HG02759 (cell line): ENCODE measurements around the gene FAM210B.
"Not testable (repeated sequence)": the region's sequence is repeated elsewhere in the genome, so short reads cannot be mapped to it uniquely, and the experiment has no call there.

Experiments used
- ATAC-seq: cut with Tn5 transposase; IDR thresholded peaks from one replicate; pipeline ENCODE4 v1.9.1; 2021; ENCODE audit warnings: mild to moderate bottlenecking, moderate library complexity; ENCODE audit not compliant: unreplicated experiment

The FAM210B gene

GRCh38 chr20:56358600-56359211, at the start of gene FAM210B:
TSS of gene FAM210B (plus strand) at chr20:56358974. CDS start at chr20:56359006, 32 bp downstream.
- ATAC-seq, result peak; percentile 98

- ATAC-seq, result no peak
Observed at GRCh38 chr20:56316051-56316450, 42.7 kb upstream of the FAM210B start.

- no peak for ATAC-seq
Observed at GRCh38 chr20:56316483-56316882, 42.3 kb upstream of the FAM210B start.

- ATAC-seq, result no peak
Observed at GRCh38 chr20:56322681-56323080, 36.1 kb upstream of the FAM210B start.

- no peak for ATAC-seq
Observed at GRCh38 chr20:56323206-56323605, 35.6 kb upstream of the FAM210B start.

- no peak for ATAC-seq
Observed at GRCh38 chr20:56323656-56324055, 35.1 kb upstream of the FAM210B start.

GRCh38 chr20:56324806-56325205, 34.0 kb upstream of the FAM210B start:
- no peak for ATAC-seq

GRCh38 chr20:56328861-56329260, 29.9 kb upstream of the FAM210B start:
- ATAC-seq, result no peak

- not testable (repeated sequence) for ATAC-seq
Observed at GRCh38 chr20:56336709-56337108, 22.1 kb upstream of the FAM210B start.

- ATAC-seq, result no peak
Observed at GRCh38 chr20:56342783-56343182, 16.0 kb upstream of the FAM210B start.

GRCh38 chr20:56343861-56344381, 14.9 kb upstream of the FAM210B start:
- ATAC-seq, result peak; percentile 89

- no peak for ATAC-seq
Observed at GRCh38 chr20:56345911-56346310, 12.9 kb upstream of the FAM210B start.

- ATAC-seq, result no peak
Observed at GRCh38 chr20:56347628-56348304, 11.0 kb upstream of the FAM210B start.

- no peak for ATAC-seq
Observed at GRCh38 chr20:56348305-56348693, 10.5 kb upstream of the FAM210B start.

GRCh38 chr20:56348746-56349145, 10.0 kb upstream of the FAM210B start:
- ATAC-seq, result no peak

GRCh38 chr20:56350842-56351241, 7.9 kb upstream of the FAM210B start:
- no peak for ATAC-seq

- no peak for ATAC-seq
Observed at GRCh38 chr20:56352345-56353055, 6.3 kb upstream of the FAM210B start.

GRCh38 chr20:56353356-56353755, 5.4 kb upstream of the FAM210B start:
- no peak for ATAC-seq

GRCh38 chr20:56358070-56358469, 704 bp upstream of the FAM210B start:
- ATAC-seq, result no peak

- peak; percentile 29 for ATAC-seq
Observed at GRCh38 chr20:56359212-56360132, 698 bp downstream of the FAM210B start.
